HG02840 (cell line): ENCODE measurements around the gene SLC6A13.

ENCODE experiments used
- ATAC-seq: cut with Tn5 transposase; IDR thresholded peaks from one replicate; pipeline ENCODE4 v1.9.1; 2021; ENCODE audit warnings: mild to moderate bottlenecking, moderate library complexity, moderate number of reproducible peaks; ENCODE audit not compliant: unreplicated experiment, low FRiP score

Gene SLC6A13

GRCh38 chr12:184811-185575 lies 77.6 kb downstream of the SLC6A13 start:
- ATAC-seq: no peak

- no peak for ATAC-seq
Measured at GRCh38 chr12:182381-182892, 80.2 kb downstream of the SLC6A13 start.

GRCh38 chr12:181921-182320 lies 80.7 kb downstream of the SLC6A13 start:
- ATAC-seq: no peak

- no peak for ATAC-seq
Measured at GRCh38 chr12:180445-180844, 82.2 kb downstream of the SLC6A13 start.

GRCh38 chr12:179885-180284 lies 82.8 kb downstream of the SLC6A13 start:
- ATAC-seq: no peak

- ATAC-seq: no peak
Measured at GRCh38 chr12:179131-179884, 83.3 kb downstream of the SLC6A13 start.

GRCh38 chr12:178829-179109 lies 83.9 kb downstream of the SLC6A13 start:
- ATAC-seq: no peak

- no peak for ATAC-seq
Measured at GRCh38 chr12:177980-178828, 84.4 kb downstream of the SLC6A13 start.

- ATAC-seq: no peak
Measured at GRCh38 chr12:177336-177979, 85.2 kb downstream of the SLC6A13 start.

- no peak for ATAC-seq
Measured at GRCh38 chr12:176321-177181, 86.1 kb downstream of the SLC6A13 start.

GRCh38 chr12:175759-176158 lies 86.9 kb downstream of the SLC6A13 start:
- no peak for ATAC-seq

GRCh38 chr12:175250-175649 lies 87.4 kb downstream of the SLC6A13 start:
- ATAC-seq: no peak

GRCh38 chr12:174596-174995 lies 88.0 kb downstream of the SLC6A13 start:
- ATAC-seq: no peak

GRCh38 chr12:174124-174523 lies 88.5 kb downstream of the SLC6A13 start:
- ATAC-seq: no peak

GRCh38 chr12:172732-173161 lies 89.9 kb downstream of the SLC6A13 start:
- no peak for ATAC-seq

- ATAC-seq: no peak
Measured at GRCh38 chr12:171743-172676, 90.6 kb downstream of the SLC6A13 start.

GRCh38 chr12:171276-171675 lies 91.4 kb downstream of the SLC6A13 start:
- ATAC-seq: no peak
